ENCODE measurements around the gene COX8A. TPM values are rescaled to one million over a fixed set of nuclear protein-coding genes. Genes with fewer than 3 reads are reported as not detected.

COX8A gene
- total and polyA plus RNA-seq, 2 of the 8 experiments (the other 6 are each of a cell fraction or from before 2014, with no cell fraction given), result 365 to 1,720 TPM

- H2BK20ac ChIP-seq (ENCODE audit: low read length), result no peak overlapping the region
- no peaks in the 10 kb centered on the region for H3K79me1 ChIP-seq (ENCODE audit: low read depth, low read length)
- no peak overlapping the region for H2BK120ac ChIP-seq (replicated peaks; ENCODE audit: low read depth, low read length)
- no peak overlapping the region for H3K9ac ChIP-seq (replicated peaks in 1 of 4; ENCODE audit: extremely low read depth in 1 of 4, low read depth in 3 of 4, low read length in 3 of 4)
- H3K23ac ChIP-seq (ENCODE audit: insufficient read length), result no peak overlapping the region
- no peak overlapping the region for H2BK12ac ChIP-seq (ENCODE audit: low read depth, low read length)
- H4K5ac ChIP-seq (ENCODE audit: insufficient read length, low read depth, low read length), result no peak overlapping the region
- no peak overlapping the region for H2BK15ac ChIP-seq (ENCODE audit: low read length)
- 85% methylated on average over 2 of the region's 2 CpGs; no CpG with 5 or more reads in 1 of the 2 experiments for WGBS, 2 experiments (ENCODE audit: extremely low coverage in 1 of 2, insufficient coverage in 1 of 2, insufficient read length in 1 of 2, insufficient replicate concordance in 2 of 2, low coverage in 1 of 2, low lambda C conversion rate in 2 of 2, missing lambda C conversion rate in 1 of 2)
- H3K27me3 ChIP-seq (replicated peaks in 1 of 4; ENCODE audit: control insufficient read depth in 3 of 4, extremely low read depth in 1 of 4, insufficient read depth in 3 of 4, low read length in 3 of 4), result peaks cover 0 to 17% (median 2%) of the 10 kb centered on the region in 4 experiments; a peak in 4 of 7 replicates
- H2BK5ac ChIP-seq (ENCODE audit: low read depth, low read length), result no peak overlapping the region
- no peaks in the 10 kb centered on the region for H3K79me2 ChIP-seq (ENCODE audit: control insufficient read depth in 1 of 2, insufficient read depth in 2 of 2, low read length in 2 of 2)
- H3K23me2 ChIP-seq (ENCODE audit: low read depth, low read length), result no peaks in the 10 kb centered on the region
- no peak overlapping the region for H3K14ac ChIP-seq (ENCODE audit: insufficient read length)
- ChIA-PET CTCF (ENCODE audit: partially characterized antibody) (interaction anchor here (0.6 to 2.2 kb wide), 3 partner anchors 11 to 949 kb away, joined by 3 to 8 read pairs (median 3); no protein-coding TSS in a partner anchor), POLR2A (ENCODE audit: partially characterized antibody) (interaction anchor here (1.0 to 1.6 kb wide), 2 partner anchors 9 to 52 kb away, joined by 3 to 9 read pairs; partner anchors contain the start of gene RCOR2)
- H2AK5ac ChIP-seq (ENCODE audit: low read depth, low read length), result no peak overlapping the region
- no peak overlapping the region for H4K91ac ChIP-seq (replicated peaks; ENCODE audit: insufficient read length, low read length)
- no peak overlapping the region for H3K27ac ChIP-seq (ENCODE audit: low read depth, low read length)
- TF ChIP-seq ASH2L (IDR thresholded peaks at IDR 0.05; ENCODE audit: low read length) (no peak), MAX (IDR thresholded peaks at IDR 0.05) (no peak), RNF2 (IDR thresholded peaks at IDR 0.05; ENCODE audit: borderline replicate concordance, low read depth, low read length, missing control alignments, poor library complexity, severe bottlenecking) (no peak), ATF3 (IDR thresholded peaks at IDR 0.05; ENCODE audit: insufficient read depth, low read depth, low read length) (no peak), JUN (IDR thresholded peaks at IDR 0.05; ENCODE audit: low read depth, low read length) (no peak), USF2 (IDR thresholded peaks at IDR 0.05; ENCODE audit: low read length) (no peak), CBX5 (IDR thresholded peaks at IDR 0.05; ENCODE audit: low read depth, low read length) (no peak)
- no peaks in the 10 kb centered on the region for H3K4me1 ChIP-seq (replicated peaks in 1 of 4; ENCODE audit: control insufficient read depth in 3 of 4, insufficient read depth in 4 of 4, low read length in 3 of 4)
- no peak overlapping the region for H2AFZ ChIP-seq (ENCODE audit: low read length)
- H3K4ac ChIP-seq (replicated peaks; ENCODE audit: insufficient read length, low read depth, low read length), result no peak overlapping the region
- no peaks in the 10 kb centered on the region for H3K9me3 ChIP-seq (ENCODE audit: insufficient read depth in 2 of 2, low read depth in 1 of 2, low read length in 1 of 2)
- DNase-seq (ENCODE audit: low read depth in 1 of 2, low spot score in 2 of 2) (no peak), FAIRE-seq (no peak)
- H3K18ac ChIP-seq (ENCODE audit: extremely low read depth, low read length), result no peak overlapping the region
- no peak overlapping the region for H3K56ac ChIP-seq (replicated peaks; ENCODE audit: insufficient read length, low read depth, low read length)
- H4K8ac ChIP-seq (ENCODE audit: extremely low read depth, insufficient read depth, low read length), result no peak overlapping the region
- no peak overlapping the region for H3K4me2 ChIP-seq (ENCODE audit: insufficient read depth in 1 of 2, low read depth in 2 of 2, low read length in 2 of 2)
- H3K36me3 ChIP-seq (ENCODE audit: control insufficient read depth in 2 of 4, insufficient read depth in 4 of 4, low read length in 3 of 4), result no peaks in the 10 kb centered on the region
- H3K4me3 ChIP-seq (ENCODE audit: extremely low read depth in 1 of 4, insufficient read depth in 2 of 4, low read depth in 3 of 4, low read length in 4 of 4), result no peak overlapping the region
- H4K20me1 ChIP-seq (replicated peaks in 1 of 2; ENCODE audit: control insufficient read depth in 1 of 2, insufficient read depth in 2 of 2, low read length in 2 of 2), result no peaks in the 10 kb centered on the region
Measured at GRCh38 chr11:63969461-63969860, 5.0 kb upstream of the COX8A start.
